GM18520 (cell line): Measurements from ENCODE around the gene DGCR8.

Source experiments
- ATAC-seq: cut with Tn5 transposase; IDR thresholded peaks from one replicate; pipeline ENCODE4 v1.9.1; 2021; ENCODE audit not compliant: unreplicated experiment

Gene DGCR8

DNA sequence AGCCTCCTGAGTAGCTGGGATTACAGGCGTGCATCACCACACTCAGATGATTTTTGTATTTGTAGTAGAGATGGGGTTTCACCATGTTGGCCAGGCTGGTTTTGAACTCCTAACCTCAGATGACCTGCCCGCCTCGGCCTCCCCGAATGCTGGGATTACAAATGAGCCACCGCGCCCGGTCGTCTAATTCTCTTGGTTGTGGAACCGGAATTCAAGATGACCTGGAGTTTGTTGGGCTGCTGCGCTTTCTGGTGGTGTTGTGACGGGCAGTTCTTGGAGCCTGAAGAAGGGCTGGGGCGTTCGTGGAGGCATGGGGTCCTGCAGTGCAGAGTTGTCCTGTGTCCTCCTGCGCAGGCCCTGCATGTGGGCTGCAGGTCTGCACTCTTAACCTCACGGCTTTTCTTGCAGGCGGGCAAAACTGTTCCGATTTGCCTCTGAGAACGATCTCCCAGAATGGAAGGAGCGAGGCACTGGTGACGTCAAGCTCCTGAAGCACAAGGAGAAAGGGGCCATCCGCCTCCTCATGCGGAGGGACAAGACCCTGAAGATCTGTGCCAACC lies 41.9 kb downstream of the DGCR8 start:
- ATAC-seq: no peak

- ATAC-seq: no peak
These were observed 43.5 kb downstream of the DGCR8 start for GRCh38 chr22:20123366-20124082.

- ATAC-seq: no peak
These were observed 44.2 kb downstream of the DGCR8 start for GRCh38 chr22:20124083-20124787.

DNA sequence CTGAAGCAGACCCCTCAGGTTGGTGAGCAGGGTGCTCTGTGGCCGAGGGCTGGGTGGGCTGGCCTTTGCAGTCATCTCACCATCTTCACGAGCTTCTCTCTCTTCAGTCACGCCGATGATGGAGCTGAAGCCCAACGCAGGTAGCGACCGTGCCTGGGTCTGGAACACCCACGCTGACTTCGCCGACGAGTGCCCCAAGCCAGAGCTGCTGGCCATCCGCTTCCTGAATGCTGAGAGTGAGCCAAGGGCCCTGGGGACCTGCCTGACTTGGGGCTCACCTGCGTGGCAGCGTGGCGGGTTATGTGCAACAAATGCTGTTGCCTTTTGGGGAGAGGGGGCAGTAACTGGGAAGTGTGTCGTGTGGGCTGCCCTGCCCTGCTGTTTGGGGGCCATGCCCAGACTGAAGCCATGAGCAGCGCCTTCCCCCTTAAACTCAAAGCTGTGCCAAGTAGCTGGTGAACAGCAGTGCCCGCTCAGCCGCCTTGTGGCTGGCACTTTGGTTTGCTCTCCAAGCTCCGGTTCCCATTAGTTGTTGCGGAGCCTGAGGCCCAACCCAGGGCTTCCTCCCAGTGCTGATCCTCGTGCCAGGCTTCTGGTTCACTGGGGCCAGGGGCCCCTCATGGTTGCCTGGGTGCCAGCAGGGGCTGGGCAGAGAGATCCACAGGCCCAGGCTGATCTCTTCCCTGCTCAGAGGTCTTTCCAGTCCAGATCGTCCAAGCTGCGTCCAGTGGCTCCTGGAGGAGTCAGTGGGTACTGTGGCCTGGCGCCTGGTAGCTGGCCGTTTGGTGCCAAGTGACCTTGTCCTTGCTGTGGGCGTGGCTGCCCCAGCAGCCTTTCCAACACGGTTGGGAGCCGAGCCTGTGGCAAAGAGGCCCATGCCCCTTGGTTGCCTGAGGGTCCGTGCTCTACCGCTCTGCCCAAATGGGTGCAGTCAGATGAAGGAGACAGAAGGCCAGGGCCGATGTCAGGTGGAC lies 45.4 kb downstream of the DGCR8 start:
- ATAC-seq: no peak

- no peak for ATAC-seq
These were observed 46.4 kb downstream of the DGCR8 start for GRCh38 chr22:20126284-20127029.

DNA sequence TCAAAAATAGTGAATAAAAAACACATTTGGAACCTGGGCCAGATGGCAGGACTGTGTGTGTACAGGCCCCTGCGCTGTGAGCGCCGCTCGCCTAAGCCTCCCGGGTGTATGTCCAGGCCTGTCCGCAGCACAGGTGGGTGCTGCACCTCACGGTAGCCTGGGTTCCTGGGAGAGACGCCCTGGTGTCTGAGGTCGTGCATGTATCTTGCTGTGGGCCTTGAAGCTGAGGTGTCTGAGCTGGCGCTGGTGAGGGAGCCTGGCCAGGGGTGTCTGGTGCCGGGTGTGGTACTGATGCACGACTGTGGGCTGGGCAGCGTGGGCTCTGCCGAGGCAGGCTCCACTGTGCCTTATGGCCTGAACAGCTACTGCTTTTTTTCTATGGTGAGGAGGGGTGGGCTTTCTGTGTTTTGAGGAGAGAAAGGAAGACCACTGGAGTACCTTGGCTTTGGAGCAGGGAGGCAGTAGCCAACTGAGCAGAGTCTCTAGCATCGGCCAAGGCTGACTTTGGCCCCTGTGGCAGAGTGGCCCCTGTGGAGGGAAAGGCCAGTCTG lies 47.4 kb downstream of the DGCR8 start:
- ATAC-seq: no peak

DNA sequence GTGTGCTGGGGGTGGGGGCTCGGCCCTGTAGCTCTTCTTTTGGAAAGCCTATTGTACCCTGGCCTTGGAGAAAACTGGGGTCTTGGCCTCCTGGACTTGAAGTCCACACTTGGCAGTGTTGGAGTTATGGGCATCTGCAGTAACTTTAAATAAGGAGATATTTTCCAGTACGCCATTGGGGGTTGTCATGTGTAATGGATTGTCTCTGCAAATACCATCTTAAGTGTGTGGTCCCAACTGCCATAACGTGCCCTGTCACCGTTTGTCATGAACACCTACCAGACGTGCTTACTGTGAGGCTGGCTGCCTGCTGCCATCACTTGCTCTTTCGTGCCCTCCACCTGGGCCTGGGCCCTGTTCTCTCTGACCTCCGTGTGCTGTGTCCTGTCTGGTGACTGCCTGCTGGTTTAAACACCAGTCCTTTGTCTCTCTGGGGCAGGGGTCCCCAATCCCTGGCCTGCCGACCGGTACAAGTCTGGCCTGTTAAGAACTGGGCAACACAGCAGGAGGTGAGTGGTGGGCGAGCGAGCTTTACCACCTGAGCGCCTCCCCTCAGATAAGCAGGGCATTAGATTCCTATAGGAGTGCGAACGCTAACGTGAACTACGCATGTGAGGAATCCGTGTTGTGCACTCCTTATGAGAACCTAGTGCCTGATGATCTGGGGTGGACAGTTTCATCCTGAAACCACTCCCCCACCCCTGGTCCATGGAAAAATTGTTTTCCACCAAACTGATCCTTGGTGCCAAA lies 48.0 kb downstream of the DGCR8 start:
- no peak for ATAC-seq

- no peak for ATAC-seq
These were observed 48.5 kb downstream of the DGCR8 start for GRCh38 chr22:20128619-20128901.

- no peak for ATAC-seq
These were observed 49.1 kb downstream of the DGCR8 start for GRCh38 chr22:20128902-20129746.

GRCh38 chr22:20129747-20130014 lies 49.6 kb downstream of the DGCR8 start:
- no peak for ATAC-seq

DNA sequence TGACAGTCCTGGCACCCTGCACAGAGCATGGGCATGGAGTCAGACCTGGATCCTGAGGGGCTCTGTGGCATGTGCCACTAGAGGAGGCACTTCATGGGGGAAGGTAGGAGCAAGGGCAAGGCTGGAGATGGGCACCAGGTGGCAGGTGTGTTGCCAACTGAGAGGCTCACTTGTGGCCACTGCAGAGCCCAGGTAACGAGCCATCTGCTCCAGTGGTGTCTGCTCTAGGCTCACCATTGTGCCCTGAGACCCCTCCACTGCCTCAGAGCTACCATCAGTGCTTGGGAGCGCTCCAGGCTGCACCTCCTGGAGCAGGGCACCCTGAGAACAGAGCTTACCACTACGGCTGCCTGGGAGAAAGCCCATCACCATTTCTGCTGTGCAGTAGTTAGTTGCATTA lies 50.3 kb downstream of the DGCR8 start:
- ATAC-seq: no peak

- peak; percentile 41 for ATAC-seq
These were observed 50.9 kb downstream of the DGCR8 start for GRCh38 chr22:20130731-20131596.

GRCh38 chr22:20131597-20131858 lies 51.5 kb downstream of the DGCR8 start, which contains the start of gene ZDHHC8:
ZDHHC8 (plus strand) TSS chr22:20131804; CDS start chr22:20131948, 144 bp downstream.
- ATAC-seq: peak; percentile 15

DNA sequence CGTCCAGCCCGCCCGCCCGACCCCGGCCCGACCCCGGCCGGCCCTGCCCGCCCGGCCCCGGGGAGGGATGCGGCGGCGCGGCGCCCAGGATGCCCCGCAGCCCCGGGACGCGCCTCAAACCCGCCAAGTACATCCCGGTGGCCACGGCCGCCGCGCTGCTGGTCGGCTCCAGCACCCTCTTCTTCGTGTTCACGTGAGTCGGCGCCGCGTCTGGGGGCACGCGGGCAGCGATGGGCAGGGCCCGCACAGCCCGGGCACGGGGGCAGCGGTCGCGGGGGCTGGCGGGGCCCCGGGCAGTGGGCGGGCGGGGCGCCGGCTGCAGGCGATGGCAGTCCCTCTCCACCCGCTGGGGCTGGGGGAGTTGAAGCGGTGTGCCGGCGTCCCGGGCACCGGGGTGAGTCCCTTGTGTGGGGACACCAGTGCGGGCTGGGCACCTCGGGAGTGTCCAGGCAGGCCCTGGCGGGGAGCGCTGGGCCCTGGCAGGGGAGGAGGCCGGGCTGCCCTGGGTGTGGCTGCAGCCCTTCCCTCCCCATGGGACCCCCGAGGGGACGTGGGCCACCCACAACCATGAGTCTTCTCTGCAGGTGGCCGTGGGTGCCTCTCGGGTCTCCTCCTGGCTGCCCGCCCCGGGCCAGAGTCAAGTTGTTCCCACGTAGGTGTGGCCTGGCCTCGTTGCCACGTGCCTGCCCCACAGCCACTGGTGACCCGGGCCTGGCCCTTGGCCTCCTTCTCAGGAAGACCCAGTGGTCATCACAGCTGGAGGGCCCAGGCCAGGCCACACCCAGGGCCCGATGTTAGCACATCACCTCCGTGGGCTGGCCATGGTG lies 52.0 kb downstream of the DGCR8 start:
- ATAC-seq: no peak

GRCh38 chr22:20132686-20133246 lies 52.7 kb downstream of the DGCR8 start:
- no peak for ATAC-seq

DNA sequence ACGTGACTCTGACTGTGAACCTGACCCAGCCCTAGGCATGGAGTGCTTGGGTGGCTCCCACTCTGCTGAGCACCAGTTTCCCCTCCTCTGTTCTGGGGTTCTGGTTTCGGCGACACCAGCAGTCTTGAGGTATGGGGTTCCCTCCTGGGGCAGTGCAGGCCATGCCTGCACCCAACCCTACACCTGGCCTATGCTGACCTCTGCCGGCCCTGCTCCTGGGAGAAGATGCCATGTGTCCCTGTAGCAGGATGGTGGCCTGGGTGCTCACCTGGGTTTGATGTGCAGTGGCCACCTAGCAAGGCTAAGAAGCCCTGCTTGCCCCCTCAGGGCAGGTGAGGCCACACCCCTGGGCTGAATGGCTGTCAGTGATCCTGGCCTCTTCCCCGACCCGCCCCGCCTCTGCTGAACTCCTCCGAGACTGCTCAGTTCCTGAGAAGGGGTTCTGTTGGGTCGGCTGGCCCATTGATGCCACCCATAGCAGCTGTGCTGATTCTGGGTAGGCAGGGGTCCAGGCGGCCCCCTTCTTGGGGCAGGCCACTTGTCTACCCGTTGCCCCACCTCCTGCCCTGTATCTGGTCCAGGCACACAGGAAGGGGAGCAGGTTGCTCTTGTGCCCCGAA lies 54.0 kb downstream of the DGCR8 start:
- ATAC-seq: no peak

GRCh38 chr22:20135265-20135664 lies 55.2 kb downstream of the DGCR8 start:
- no peak for ATAC-seq
